ENCODE results near the gene SCN9A. TPM values are rescaled to one million over a fixed set of nuclear protein-coding genes. Genes with fewer than 3 reads are reported as not detected.

The SCN9A gene
- total RNA-seq, 4 donors from 2014 or later, result 1.1 to 8.8 (median 5.2) TPM

DNA sequence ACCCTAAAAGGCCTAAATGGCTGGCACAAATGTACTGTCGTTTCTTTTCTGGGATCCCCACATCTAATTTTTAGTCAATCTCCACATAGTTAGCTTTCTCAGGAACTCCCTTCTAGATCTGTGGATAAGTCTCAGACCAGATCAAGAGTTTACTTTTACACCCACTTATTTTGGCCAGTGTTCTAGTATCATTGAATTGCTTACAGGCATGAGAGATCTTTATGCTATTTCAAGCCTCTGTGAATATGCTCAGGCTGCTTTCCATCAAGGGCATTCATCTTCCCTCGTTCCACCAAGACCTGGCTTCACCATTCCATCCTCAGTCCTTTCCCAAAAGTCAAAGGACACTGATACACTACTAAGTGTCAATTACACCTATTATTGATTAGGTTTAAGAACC is 220.2 kb downstream of the SCN9A start:
- 66% methylated on average over 2 of the region's 2 CpGs for WGBS
- no peaks in the 10 kb centered on the region for H3K4me1 ChIP-seq
- no peak for DNase-seq (ENCODE audit: low spot score in 2 of 2)

DNA sequence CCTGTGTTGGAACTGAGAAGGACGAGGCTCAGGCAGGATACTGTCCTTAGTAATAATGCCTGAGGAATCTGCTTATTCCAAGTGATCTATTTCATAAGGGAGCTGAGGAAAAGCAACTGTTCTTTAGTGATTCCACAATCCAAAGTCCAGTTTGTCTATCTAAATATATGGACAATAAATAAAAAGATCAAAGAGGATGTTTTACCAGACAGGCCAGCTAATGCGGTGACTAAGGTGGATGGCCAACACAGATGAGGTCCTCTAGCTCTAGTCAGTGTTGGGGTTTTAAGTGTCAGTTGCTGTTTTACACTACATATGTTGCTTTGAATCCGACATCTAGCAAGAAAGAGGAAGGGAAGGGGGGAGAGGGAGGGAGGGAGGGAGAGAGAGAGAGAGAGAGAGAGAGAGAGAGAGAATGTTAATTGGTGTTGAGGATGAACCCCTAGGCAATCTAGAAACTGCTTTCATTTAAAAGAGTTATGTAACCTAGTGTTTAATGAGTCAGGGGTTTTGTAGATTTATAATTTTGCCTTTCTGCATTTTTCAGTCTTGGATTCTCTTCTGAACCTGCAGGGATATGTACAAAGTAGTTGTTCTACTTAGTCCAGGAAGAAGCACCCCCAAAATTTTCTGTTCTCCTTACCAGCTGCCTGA is 220.9 kb downstream of the SCN9A start:
- H3K9me3 ChIP-seq, result no peaks in the 10 kb centered on the region
- 41% methylated on average over 3 of the region's 3 CpGs for WGBS
- H3K27me3 ChIP-seq, result no peaks in the 10 kb centered on the region
- no peak for DNase-seq (ENCODE audit: low spot score in 2 of 2)
- no peak overlapping the region for H3K27ac ChIP-seq
- no peaks in the 10 kb centered on the region for H3K36me3 ChIP-seq
- TF ChIP-seq POLR2A (IDR thresholded peaks at IDR 0.05) (no peak), EP300 (IDR thresholded peaks at IDR 0.05) (no peak), POLR2AphosphoS5 (IDR thresholded peaks at IDR 0.05) (no peak)
- TF ChIP-seq, protein P1, sequence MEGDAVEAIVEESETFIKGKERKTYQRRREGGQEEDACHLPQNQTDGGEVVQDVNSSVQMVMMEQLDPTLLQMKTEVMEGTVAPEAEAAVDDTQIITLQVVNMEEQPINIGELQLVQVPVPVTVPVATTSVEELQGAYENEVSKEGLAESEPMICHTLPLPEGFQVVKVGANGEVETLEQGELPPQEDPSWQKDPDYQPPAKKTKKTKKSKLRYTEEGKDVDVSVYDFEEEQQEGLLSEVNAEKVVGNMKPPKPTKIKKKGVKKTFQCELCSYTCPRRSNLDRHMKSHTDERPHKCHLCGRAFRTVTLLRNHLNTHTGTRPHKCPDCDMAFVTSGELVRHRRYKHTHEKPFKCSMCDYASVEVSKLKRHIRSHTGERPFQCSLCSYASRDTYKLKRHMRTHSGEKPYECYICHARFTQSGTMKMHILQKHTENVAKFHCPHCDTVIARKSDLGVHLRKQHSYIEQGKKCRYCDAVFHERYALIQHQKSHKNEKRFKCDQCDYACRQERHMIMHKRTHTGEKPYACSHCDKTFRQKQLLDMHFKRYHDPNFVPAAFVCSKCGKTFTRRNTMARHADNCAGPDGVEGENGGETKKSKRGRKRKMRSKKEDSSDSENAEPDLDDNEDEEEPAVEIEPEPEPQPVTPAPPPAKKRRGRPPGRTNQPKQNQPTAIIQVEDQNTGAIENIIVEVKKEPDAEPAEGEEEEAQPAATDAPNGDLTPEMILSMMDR (IDR thresholded peaks at IDR 0.05), result no peak
- H3K4me3 ChIP-seq, result no peak overlapping the region
- no peaks in the 10 kb centered on the region for H3K4me1 ChIP-seq

More for the DNA sequence above, 220.2 kb downstream of the SCN9A start:
- Histone ChIP-seq H3K27ac (no peak overlapping the region), H3K9me3 (no peaks in the 10 kb centered on the region), H3K36me3 (no peaks in the 10 kb centered on the region), H3K27me3 (no peaks in the 10 kb centered on the region), H3K4me3 (no peak overlapping the region)
- TF ChIP-seq, protein P1 (IDR thresholded peaks at IDR 0.05), result no peak
- no peak for TF ChIP-seq POLR2A (IDR thresholded peaks at IDR 0.05)
- no peak for TF ChIP-seq EP300 (IDR thresholded peaks at IDR 0.05)
- TF ChIP-seq POLR2AphosphoS5 (IDR thresholded peaks at IDR 0.05), result no peak

DNA sequence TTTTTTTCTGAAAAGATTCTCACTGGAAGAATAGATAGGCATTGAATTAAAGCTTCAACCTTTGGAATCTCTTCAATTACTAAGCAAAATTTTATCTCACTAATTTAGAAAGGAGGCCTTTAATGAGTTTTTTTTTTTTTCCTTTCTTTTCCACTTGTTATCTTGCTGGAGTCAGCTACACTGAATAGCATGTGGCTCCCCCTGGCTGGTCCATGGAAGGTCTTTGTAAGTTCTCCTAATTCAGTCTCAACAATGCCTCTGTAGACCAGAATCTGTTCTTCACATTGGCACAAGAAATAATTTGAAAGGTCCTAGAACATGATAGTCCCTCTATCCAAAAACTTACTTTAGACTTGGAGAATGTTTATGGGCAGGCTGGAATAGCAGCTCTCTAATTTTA is 223.7 kb downstream of the SCN9A start:
- no peak overlapping the region for H3K27ac ChIP-seq

DNA sequence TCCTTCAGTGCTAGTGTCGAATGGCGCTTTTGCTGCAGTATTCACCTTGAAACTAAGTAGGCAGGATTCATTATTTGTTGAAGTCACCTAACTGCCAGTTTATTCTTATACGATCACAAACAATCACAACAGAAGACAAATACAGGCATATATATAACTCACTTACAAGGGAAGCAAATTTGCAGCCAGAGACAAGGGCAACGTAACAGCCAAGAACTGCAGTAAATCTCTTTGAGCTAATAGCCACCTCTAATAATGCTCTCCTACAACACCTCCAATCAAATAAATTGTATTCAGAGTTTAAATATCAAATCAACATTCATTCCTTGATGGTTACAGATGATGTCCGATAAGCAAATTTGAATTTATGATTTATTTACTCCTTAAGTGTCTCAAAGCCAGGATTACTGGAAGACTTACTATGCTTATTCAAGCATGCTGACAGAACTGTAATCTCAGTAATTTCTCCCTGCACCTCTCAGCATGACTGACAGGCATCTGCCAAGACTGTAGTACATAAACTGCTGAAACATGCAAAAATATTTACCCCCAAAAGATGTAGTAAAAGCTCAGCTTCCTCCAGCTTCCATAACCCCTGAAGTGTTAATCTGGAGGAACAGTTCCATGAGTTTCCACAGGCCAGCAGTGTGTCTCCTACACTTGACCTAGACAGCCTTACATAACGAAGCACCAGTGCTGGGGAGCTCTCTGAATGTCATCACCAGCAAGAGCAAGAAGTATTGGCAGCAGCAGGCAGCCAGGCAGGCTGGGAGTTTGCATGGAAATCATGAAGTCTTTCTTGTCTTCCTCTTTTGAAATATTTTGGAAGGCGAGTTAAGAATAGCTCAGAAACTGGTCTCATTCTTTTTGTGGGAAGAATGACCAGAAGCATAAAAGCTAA is 227.0 kb downstream of the SCN9A start:
- H3K9me3 ChIP-seq, result no peaks in the 10 kb centered on the region
- DNase-seq (ENCODE audit: low spot score in 2 of 2), result no peak
- H3K4me1 ChIP-seq, result no peaks in the 10 kb centered on the region
- H3K36me3 ChIP-seq, result no peaks in the 10 kb centered on the region
- no peak overlapping the region for H3K4me3 ChIP-seq
- TF ChIP-seq EP300 (IDR thresholded peaks at IDR 0.05), result no peak
- TF ChIP-seq, protein P1 (IDR thresholded peaks at IDR 0.05), result no peak
- TF ChIP-seq POLR2AphosphoS5 (IDR thresholded peaks at IDR 0.05), result no peak
- TF ChIP-seq POLR2A (IDR thresholded peaks at IDR 0.05), result no peak
- WGBS, result 67% methylated on average over 7 of the region's 7 CpGs
- H3K27me3 ChIP-seq, result no peaks in the 10 kb centered on the region
- no peak overlapping the region for H3K27ac ChIP-seq

More for the DNA sequence above, 223.7 kb downstream of the SCN9A start:
- DNase-seq (ENCODE audit: low spot score in 2 of 2), result no peak
- no peaks in the 10 kb centered on the region for H3K4me1 ChIP-seq
- TF ChIP-seq, protein P1 (IDR thresholded peaks at IDR 0.05), result no peak
- no peak overlapping the region for H3K4me3 ChIP-seq
- no peaks in the 10 kb centered on the region for H3K36me3 ChIP-seq
- no peaks in the 10 kb centered on the region for H3K9me3 ChIP-seq
- no peaks in the 10 kb centered on the region for H3K27me3 ChIP-seq

DNA sequence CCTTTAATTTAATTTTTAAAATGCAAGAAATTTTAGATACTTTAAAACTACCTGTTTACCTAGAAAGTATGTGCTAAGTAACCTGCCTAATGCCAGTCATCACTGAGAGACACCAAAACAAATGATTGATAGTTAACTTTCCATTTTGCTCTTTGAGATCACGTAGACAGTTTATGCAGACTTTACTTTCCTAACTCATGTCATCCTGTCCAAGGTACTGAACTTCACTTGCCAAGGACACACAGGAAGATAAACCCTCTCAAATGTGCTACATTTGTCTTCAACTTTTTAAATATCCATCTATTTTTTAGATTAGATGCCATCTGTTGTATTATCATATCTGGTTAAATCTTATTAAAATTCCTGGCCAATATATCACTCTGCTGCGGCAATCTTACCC is 227.9 kb downstream of the SCN9A start:
- H3K9me3 ChIP-seq, result no peaks in the 10 kb centered on the region
- H3K36me3 ChIP-seq, result no peaks in the 10 kb centered on the region
- no peak overlapping the region for H3K4me3 ChIP-seq
- no peaks in the 10 kb centered on the region for H3K4me1 ChIP-seq
- TF ChIP-seq POLR2AphosphoS5 (IDR thresholded peaks at IDR 0.05) (no peak), POLR2A (IDR thresholded peaks at IDR 0.05) (no peak), EP300 (IDR thresholded peaks at IDR 0.05) (no peak)
- H3K27ac ChIP-seq, result no peak overlapping the region
- no peaks in the 10 kb centered on the region for H3K27me3 ChIP-seq
- no peak for DNase-seq (ENCODE audit: low spot score in 2 of 2)
- 64% methylated on average over 2 of the region's 2 CpGs for WGBS

Other genes starting within 250 kb of the SCN9A start
- gene SCN1A, start 247.9 kb downstream of the SCN9A start, total RNA-seq, result not detected
- gene SCN7A, start 118.3 kb upstream of the SCN9A start, total RNA-seq, result 1 to 10 TPM; 2.5 to 4.6 (median 3.4) TPM